Naive B cell (primary cell): ENCODE data around the gene LETM1. TPM values are rescaled to one million over a fixed set of nuclear protein-coding genes. Genes with fewer than 3 reads are reported as not detected.
A peak's percentile ranks its signal among the peaks of the same experiment; 100 is the strongest.

Source experiments
- ATAC-seq, 2 donors: fragments of 150-1000 bp; cut with Tn5 transposase; 2 replicates each; pipeline ENCODE4 v1.10.0; 2021; ENCODE audit warnings: low read depth in 2 of 2, mild to moderate bottlenecking in 2 of 2, moderate library complexity in 2 of 2
- DNase-seq: peaks from one replicate; pipeline ENCODE4 v3.0.0; 2022
- H3K27ac Mint-ChIP-seq, 6 donors: one replicate each; pipeline ENCODE4 v1.8.0; 2020 to 2022; ENCODE audit warnings: mild to moderate bottlenecking in 6 of 6, mixed read lengths in 6 of 6, moderate library complexity in 5 of 6, inconsistent platforms in 2 of 6
- H3K27me3 Mint-ChIP-seq, 3 donors: one replicate each; pipeline ENCODE4 v1.8.0; 2021 to 2022; ENCODE audit warnings: mixed read lengths in 3 of 3, mild to moderate bottlenecking in 1 of 3
- H3K36me3 Mint-ChIP-seq, 2 donors: one replicate each; pipeline ENCODE4 v1.8.0; 2020 to 2022; ENCODE audit warnings: mixed read lengths in 2 of 2, inconsistent platforms in 1 of 2, mild to moderate bottlenecking in 1 of 2
- H3K4me1 Mint-ChIP-seq, 3 donors: one replicate each; pipeline ENCODE4 v1.8.0; 2020 to 2022; ENCODE audit warnings: mixed read lengths in 3 of 3, inconsistent platforms in 1 of 3, mild to moderate bottlenecking in 1 of 3, moderate library complexity in 1 of 3
- H3K4me3 Mint-ChIP-seq, 8 donors: one replicate each; pipeline ENCODE4 v1.8.0; 2020 to 2022; ENCODE audit warnings: mild to moderate bottlenecking in 8 of 8, mixed read lengths in 8 of 8, moderate library complexity in 8 of 8, inconsistent platforms in 2 of 8
- H3K9me3 Mint-ChIP-seq, 7 donors: one replicate each; pipeline ENCODE4 v1.8.0; 2020 to 2022; ENCODE audit warnings: mixed read lengths in 7 of 7, mild to moderate bottlenecking in 5 of 7, inconsistent platforms in 2 of 7, moderate library complexity in 1 of 7
- polyA plus RNA-seq, 6 donors: library from polyadenylated mRNA; unstranded; fragments of 300-500 nt; fragmentation: Illumina TruSeq; gene quantifications; one replicate each; pipeline ENCODE4 v1.2.3, GENCODE V29; 2021; ENCODE audit warnings: low read depth in 6 of 6

Gene LETM1
- polyA plus RNA-seq, 6 donors from 2014 or later = 2.9 to 15.1 (median 10.8) TPM

- peaks cover 0 to 3% (median 0%) of the 10 kb centered on the region in 3 donors for H3K4me1 Mint-ChIP-seq
- peaks cover 5 to 47% (median 18%) of the 10 kb centered on the region in 3 donors for H3K27me3 Mint-ChIP-seq
- H3K36me3 Mint-ChIP-seq = no peaks in the 10 kb centered on the region
- peak; percentile 10 to 24 for ATAC-seq
- H3K4me3 Mint-ChIP-seq = peak overlapping the region in 6 of 8 donors; percentile 22 to 65 (median 56)
- H3K9me3 Mint-ChIP-seq = no peaks in the 10 kb centered on the region
- H3K27ac Mint-ChIP-seq = no peak overlapping the region
- DNase-seq = no peak
Measured at GRCh38 chr4:1794809-1795298, 61.1 kb downstream of the LETM1 start.

GRCh38 chr4:1793940-1794808, 61.8 kb downstream of the LETM1 start:
- ATAC-seq (no peak), DNase-seq (no peak)
- H3K36me3 Mint-ChIP-seq = no peaks in the 10 kb centered on the region
- no peak overlapping the region for H3K27ac Mint-ChIP-seq
- H3K4me3 Mint-ChIP-seq = peak overlapping the region in 4 of 8 donors; percentile 15 to 48 (median 36)
- no peaks in the 10 kb centered on the region for H3K9me3 Mint-ChIP-seq
- peaks cover 0 to 3% (median 0%) of the 10 kb centered on the region in 3 donors for H3K4me1 Mint-ChIP-seq
- H3K27me3 Mint-ChIP-seq = peaks cover 5 to 42% (median 18%) of the 10 kb centered on the region in 3 donors

- H3K9me3 Mint-ChIP-seq = no peaks in the 10 kb centered on the region
- peak; percentile 21 for DNase-seq
- no peak overlapping the region for H3K27ac Mint-ChIP-seq
- H3K27me3 Mint-ChIP-seq = peaks cover 5 to 36% (median 14%) of the 10 kb centered on the region in 3 donors
- no peaks in the 10 kb centered on the region for H3K36me3 Mint-ChIP-seq
- ATAC-seq = peak; percentile 24 to 37
- peak overlapping the region in 1 of 8 donors; percentile 48 for H3K4me3 Mint-ChIP-seq
- H3K4me1 Mint-ChIP-seq = peaks cover 0 to 3% (median 0%) of the 10 kb centered on the region in 3 donors
Measured at GRCh38 chr4:1793496-1793840, 62.5 kb downstream of the LETM1 start.

- H3K9me3 Mint-ChIP-seq = no peaks in the 10 kb centered on the region
- H3K27me3 Mint-ChIP-seq = peaks cover 5 to 33% (median 9%) of the 10 kb centered on the region in 3 donors
- peak; percentile 70 to 76 for ATAC-seq
- H3K4me1 Mint-ChIP-seq = peaks cover 0 to 3% (median 0%) of the 10 kb centered on the region in 3 donors
- peak within 1 kb of the TSS in 2 of 6 donors; percentile 47 to 65 for H3K27ac Mint-ChIP-seq
- peak; percentile 37 for DNase-seq
- H3K4me3 Mint-ChIP-seq = peak within 1 kb of the TSS in 6 of 8 donors; percentile 35 to 85 (median 70)
- H3K36me3 Mint-ChIP-seq = no peaks in the 10 kb centered on the region
Measured at GRCh38 chr4:1792832-1793495, 63.0 kb downstream of the LETM1 start, which contains the start of gene FGFR3. FGFR3 (plus strand) TSS chr4:1793293; CDS start chr4:1793935, 642 bp downstream.

- peaks cover 0 to 3% (median 0%) of the 10 kb centered on the region in 3 donors for H3K4me1 Mint-ChIP-seq
- DNase-seq (no peak), ATAC-seq (no peak)
- peak overlapping the region in 3 of 6 donors; percentile 47 to 74 (median 65) for H3K27ac Mint-ChIP-seq
- no peaks in the 10 kb centered on the region for H3K9me3 Mint-ChIP-seq
- H3K27me3 Mint-ChIP-seq = peaks cover 5 to 27% (median 9%) of the 10 kb centered on the region in 3 donors
- peak overlapping the region in 6 of 8 donors; percentile 35 to 85 (median 70) for H3K4me3 Mint-ChIP-seq
- no peaks in the 10 kb centered on the region for H3K36me3 Mint-ChIP-seq
Measured at GRCh38 chr4:1792158-1792831, 63.7 kb downstream of the LETM1 start.

GRCh38 chr4:1790005-1790404, 66.0 kb downstream of the LETM1 start:
- no peaks in the 10 kb centered on the region for H3K36me3 Mint-ChIP-seq
- H3K4me3 Mint-ChIP-seq = peak overlapping the region in 3 of 8 donors; percentile 15 to 74 (median 57)
- no peak overlapping the region for H3K27ac Mint-ChIP-seq
- no peaks in the 10 kb centered on the region for H3K9me3 Mint-ChIP-seq
- no peak for DNase-seq
- ATAC-seq = no peak
- no peaks in the 10 kb centered on the region for H3K4me1 Mint-ChIP-seq
- H3K27me3 Mint-ChIP-seq = peaks cover 0 to 14% (median 5%) of the 10 kb centered on the region in 3 donors

- Mint-ChIP-seq H3K9me3 (no peaks in the 10 kb centered on the region), H3K27me3 (peaks cover 0 to 14% (median 5%) of the 10 kb centered on the region in 3 donors), H3K4me3 (peak overlapping the region in 1 of 8 donors; percentile 60), H3K27ac (no peak overlapping the region), H3K36me3 (no peaks in the 10 kb centered on the region), H3K4me1 (no peaks in the 10 kb centered on the region)
- DNase-seq (no peak), ATAC-seq (no peak)
Measured at GRCh38 chr4:1789552-1789951, 66.4 kb downstream of the LETM1 start.

GRCh38 chr4:1788254-1788973, 67.5 kb downstream of the LETM1 start:
- ATAC-seq = no peak
- H3K4me3 Mint-ChIP-seq = no peak overlapping the region

GRCh38 chr4:1787411-1788077, 68.4 kb downstream of the LETM1 start:
- no peak overlapping the region for H3K4me3 Mint-ChIP-seq
- no peaks in the 10 kb centered on the region for H3K9me3 Mint-ChIP-seq
- peaks cover 0 to 14% (median 5%) of the 10 kb centered on the region in 3 donors for H3K27me3 Mint-ChIP-seq
- H3K36me3 Mint-ChIP-seq = no peaks in the 10 kb centered on the region
- ATAC-seq = no peak
- no peak for DNase-seq
- no peaks in the 10 kb centered on the region for H3K4me1 Mint-ChIP-seq
- no peak overlapping the region for H3K27ac Mint-ChIP-seq

More at GRCh38 chr4:1788254-1788973, 67.5 kb downstream of the LETM1 start:
- Mint-ChIP-seq H3K27ac (no peak overlapping the region), H3K27me3 (peaks cover 0 to 14% (median 5%) of the 10 kb centered on the region in 3 donors), H3K4me1 (no peaks in the 10 kb centered on the region), H3K36me3 (no peaks in the 10 kb centered on the region), H3K9me3 (no peaks in the 10 kb centered on the region)
- DNase-seq = no peak

GRCh38 chr4:1786544-1787362, 69.2 kb downstream of the LETM1 start:
- H3K4me3 Mint-ChIP-seq = no peak overlapping the region
- H3K27me3 Mint-ChIP-seq = peaks cover 0 to 11% (median 5%) of the 10 kb centered on the region in 3 donors
- H3K36me3 Mint-ChIP-seq = no peaks in the 10 kb centered on the region
- no peaks in the 10 kb centered on the region for H3K4me1 Mint-ChIP-seq
- no peak overlapping the region for H3K27ac Mint-ChIP-seq
- no peaks in the 10 kb centered on the region for H3K9me3 Mint-ChIP-seq
- ATAC-seq (no peak), DNase-seq (no peak)

- no peak overlapping the region for H3K27ac Mint-ChIP-seq
- H3K27me3 Mint-ChIP-seq = peaks cover 0 to 6% (median under 1%) of the 10 kb centered on the region in 3 donors
- ATAC-seq = no peak
- no peak for DNase-seq
- no peaks in the 10 kb centered on the region for H3K36me3 Mint-ChIP-seq
- no peaks in the 10 kb centered on the region for H3K9me3 Mint-ChIP-seq
- no peak overlapping the region for H3K4me3 Mint-ChIP-seq
- no peaks in the 10 kb centered on the region for H3K4me1 Mint-ChIP-seq
Measured at GRCh38 chr4:1785592-1785991, 70.4 kb downstream of the LETM1 start.
